DOHH2 (cell line): Measurements from ENCODE around the gene CXCL12.
A peak's percentile ranks its signal among the peaks of the same experiment; 100 is the strongest.

Experiments used
- CTCF ChIP-seq: fragments of 200-600 bp; sonication (generic); IDR thresholded peaks from one replicate; pipeline ENCODE4 v1.5.1; 2014; ENCODE audit warnings: antibody characterized with exemption, mild to moderate bottlenecking, low read depth, low read length; ENCODE audit not compliant: poor library complexity, severe bottlenecking
- EZH2phosphoT487 ChIP-seq: fragments of 200-600 bp; sonication (generic); IDR thresholded peaks from 2 replicates; pipeline ENCODE4 v1.6.1; 2017; ENCODE audit warnings: borderline replicate concordance, mild to moderate bottlenecking, antibody characterized with exemption, low read length, moderate library complexity, mixed read lengths

DNA sequence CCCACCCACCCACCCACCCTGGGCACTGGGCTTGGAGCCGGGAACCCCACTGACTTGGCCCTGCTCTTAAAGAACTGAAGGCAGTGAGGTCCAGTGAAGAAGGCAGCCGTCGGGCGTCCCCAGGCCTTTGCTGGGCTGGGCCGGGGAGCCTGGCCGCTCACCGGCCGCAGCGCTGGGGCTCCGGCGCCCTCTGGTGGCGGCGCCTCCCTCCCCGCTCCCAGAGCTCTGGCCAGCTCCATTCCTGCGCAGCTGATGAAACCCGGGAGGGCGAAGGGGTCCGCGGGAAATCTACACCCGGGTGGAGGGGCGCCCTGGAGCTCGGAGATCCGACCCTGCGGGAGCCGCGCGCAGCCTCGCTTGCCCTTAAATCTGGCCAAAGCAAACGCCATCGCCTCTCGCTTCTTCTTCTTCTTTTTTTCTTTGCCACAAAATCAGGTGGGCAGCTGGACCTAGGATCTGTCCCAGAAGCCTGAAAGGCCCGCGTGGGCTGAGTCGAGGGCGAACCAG is 1.7 kb upstream of the CXCL12 start:
- peak; percentile 72 for TF ChIP-seq CTCF
- no peak for TF ChIP-seq EZH2phosphoT487
